ENCODE measurements around the gene PTPN22.
"Not testable (repeated sequence)": the region's sequence is repeated elsewhere in the genome, so short reads cannot be mapped to it uniquely, and the experiment has no call there.

Gene PTPN22

GRCh38 chr1:113856401-113856790 is 15.1 kb downstream of the PTPN22 start:
- H3K27me3 ChIP-seq (ENCODE audit: control insufficient read depth, insufficient read depth, low read length), result no peaks in the 10 kb centered on the region
- H3K4me3 ChIP-seq (ENCODE audit: low read length), result no peak overlapping the region
- no peaks in the 10 kb centered on the region for H3K4me1 ChIP-seq (ENCODE audit: control insufficient read depth, insufficient read depth, low read length)
- no peaks in the 10 kb centered on the region for H3K36me3 ChIP-seq (ENCODE audit: control insufficient read depth, insufficient read depth, low read length)
- no peak overlapping the region for H3K27ac ChIP-seq (ENCODE audit: low read depth, low read length)
- H3K9ac ChIP-seq (ENCODE audit: low read length), result no peak overlapping the region

GRCh38 chr1:113855630-113856400 is 15.7 kb downstream of the PTPN22 start:
- no peaks in the 10 kb centered on the region for H3K36me3 ChIP-seq (ENCODE audit: control insufficient read depth, insufficient read depth, low read length)
- H3K27me3 ChIP-seq (ENCODE audit: control insufficient read depth, insufficient read depth, low read length), result no peaks in the 10 kb centered on the region
- no peaks in the 10 kb centered on the region for H3K4me1 ChIP-seq (ENCODE audit: control insufficient read depth, insufficient read depth, low read length)
- H3K27ac ChIP-seq (ENCODE audit: low read depth, low read length), result no peak overlapping the region
- no peak overlapping the region for H3K4me3 ChIP-seq (ENCODE audit: low read length)
- no peak overlapping the region for H3K9ac ChIP-seq (ENCODE audit: low read length)

GRCh38 chr1:113854234-113854633 is 17.3 kb downstream of the PTPN22 start:
- Histone ChIP-seq H3K27me3 (ENCODE audit: control insufficient read depth, insufficient read depth, low read length) (no peaks in the 10 kb centered on the region), H3K27ac (ENCODE audit: low read depth, low read length) (no peak overlapping the region), H3K9ac (ENCODE audit: low read length) (no peak overlapping the region), H3K4me1 (ENCODE audit: control insufficient read depth, insufficient read depth, low read length) (no peaks in the 10 kb centered on the region), H3K4me3 (ENCODE audit: low read length) (no peak overlapping the region), H3K36me3 (ENCODE audit: control insufficient read depth, insufficient read depth, low read length) (no peaks in the 10 kb centered on the region)

DNA sequence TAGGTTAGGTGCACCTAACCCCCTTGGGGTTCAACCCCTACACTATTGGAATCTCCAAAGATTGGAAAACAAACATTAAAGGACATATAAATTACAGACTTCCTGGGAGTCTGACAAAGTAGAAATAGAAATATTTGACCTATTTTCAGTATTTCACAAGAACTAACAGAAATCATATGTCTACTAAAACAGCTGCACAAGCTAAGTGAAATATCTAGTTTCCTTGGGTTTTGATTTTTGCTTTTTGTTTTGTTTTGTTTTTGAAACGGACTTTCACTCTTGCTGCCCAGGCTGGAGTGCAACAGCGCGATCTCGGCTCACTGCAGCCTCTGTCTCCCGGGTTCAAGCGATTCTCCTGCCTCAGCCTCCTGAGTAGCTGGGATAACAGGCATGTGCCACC is 18.8 kb downstream of the PTPN22 start:
- not testable (repeated sequence) for H3K4me3 ChIP-seq (ENCODE audit: low read length); H3K4me1 ChIP-seq (ENCODE audit: control insufficient read depth, insufficient read depth, low read length); H3K27me3 ChIP-seq (ENCODE audit: control insufficient read depth, insufficient read depth, low read length); H3K36me3 ChIP-seq (ENCODE audit: control insufficient read depth, insufficient read depth, low read length); H3K9ac ChIP-seq (ENCODE audit: low read length); H3K27ac ChIP-seq (ENCODE audit: low read depth, low read length)

DNA sequence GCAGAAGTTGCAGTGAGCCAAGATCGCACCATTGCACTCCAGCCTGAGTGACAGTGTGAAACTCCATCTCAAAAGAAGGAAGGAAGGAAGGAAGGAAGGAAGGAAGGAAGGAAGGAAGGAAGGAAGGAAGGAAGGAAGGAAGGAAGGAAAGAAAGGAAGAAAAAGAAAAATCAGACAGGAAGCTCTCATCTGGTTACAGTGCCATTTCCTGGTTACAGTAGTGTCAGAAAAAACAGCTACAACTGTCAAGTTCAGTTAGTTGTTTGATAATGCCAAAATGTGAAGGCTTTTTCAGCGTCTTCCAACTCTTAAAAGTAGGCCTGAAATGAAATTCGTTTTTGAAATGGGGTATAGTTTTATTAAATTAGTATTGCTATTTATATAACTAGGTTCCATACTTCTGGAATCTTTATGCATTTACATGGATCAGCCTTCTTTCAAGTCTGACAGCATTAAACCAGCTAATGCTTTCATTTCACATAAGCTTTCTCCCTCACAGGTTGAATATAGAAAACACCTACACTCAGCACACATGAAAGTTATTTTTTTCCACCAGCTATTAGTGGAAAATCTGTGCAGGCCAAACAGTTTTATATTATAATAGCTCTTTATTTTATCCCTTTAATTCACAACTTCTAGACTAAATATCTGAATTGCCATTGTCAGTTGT is 21.2 kb downstream of the PTPN22 start:
- no peaks in the 10 kb centered on the region for H3K27me3 ChIP-seq (ENCODE audit: control insufficient read depth, insufficient read depth, low read length)
- H3K4me3 ChIP-seq (ENCODE audit: low read length), result no peak overlapping the region
- no peaks in the 10 kb centered on the region for H3K4me1 ChIP-seq (ENCODE audit: control insufficient read depth, insufficient read depth, low read length)
- no peak overlapping the region for H3K27ac ChIP-seq (ENCODE audit: low read depth, low read length)
- no peaks in the 10 kb centered on the region for H3K36me3 ChIP-seq (ENCODE audit: control insufficient read depth, insufficient read depth, low read length)
- no peak overlapping the region for H3K9ac ChIP-seq (ENCODE audit: low read length)

GRCh38 chr1:113849072-113849471 is 22.4 kb downstream of the PTPN22 start:
- Histone ChIP-seq H3K9ac (ENCODE audit: low read length) (no peak overlapping the region), H3K4me3 (ENCODE audit: low read length) (no peak overlapping the region), H3K27me3 (ENCODE audit: control insufficient read depth, insufficient read depth, low read length) (no peaks in the 10 kb centered on the region), H3K27ac (ENCODE audit: low read depth, low read length) (no peak overlapping the region), H3K4me1 (ENCODE audit: control insufficient read depth, insufficient read depth, low read length) (no peaks in the 10 kb centered on the region), H3K36me3 (ENCODE audit: control insufficient read depth, insufficient read depth, low read length) (no peaks in the 10 kb centered on the region)

DNA sequence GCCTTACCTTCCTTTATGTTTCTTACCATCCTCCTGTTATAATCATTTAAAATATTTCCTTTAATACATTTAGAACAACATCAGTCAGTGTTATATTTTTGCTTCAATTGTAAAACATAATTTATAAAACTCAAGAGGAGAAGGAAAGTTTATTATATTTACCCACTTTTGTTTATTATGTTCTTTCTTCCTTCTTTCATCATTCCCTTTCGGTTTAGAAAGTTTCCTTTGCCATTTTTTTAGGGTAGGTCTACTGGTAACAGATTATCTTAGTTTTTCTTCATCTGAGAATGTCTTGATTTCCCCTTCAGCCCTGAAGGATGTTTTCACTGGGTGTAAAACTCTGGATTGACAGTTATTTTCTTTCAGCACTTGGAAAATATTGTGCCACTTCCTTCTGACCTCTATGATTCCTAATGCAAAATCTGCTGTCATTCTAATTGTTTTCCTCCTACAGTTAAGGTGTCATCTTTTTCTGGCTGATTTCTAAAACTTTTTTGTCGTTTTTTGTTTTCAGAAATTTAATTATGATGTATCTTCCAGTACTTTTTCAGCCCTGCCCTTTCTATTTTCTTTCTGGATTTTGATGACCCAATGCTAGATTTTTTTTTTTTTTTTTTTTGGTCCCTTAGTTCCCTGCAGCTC is 25.0 kb downstream of the PTPN22 start:
- Histone ChIP-seq H3K4me3 (ENCODE audit: low read length) (no peak overlapping the region), H3K9ac (ENCODE audit: low read length) (no peak overlapping the region), H3K36me3 (ENCODE audit: control insufficient read depth, insufficient read depth, low read length) (no peaks in the 10 kb centered on the region), H3K27ac (ENCODE audit: low read depth, low read length) (no peak overlapping the region), H3K4me1 (ENCODE audit: control insufficient read depth, insufficient read depth, low read length) (no peaks in the 10 kb centered on the region), H3K27me3 (ENCODE audit: control insufficient read depth, insufficient read depth, low read length) (no peaks in the 10 kb centered on the region)

- Histone ChIP-seq H3K4me3 (ENCODE audit: low read length) (no peak overlapping the region), H3K4me1 (ENCODE audit: control insufficient read depth, insufficient read depth, low read length) (no peaks in the 10 kb centered on the region), H3K27ac (ENCODE audit: low read depth, low read length) (no peak overlapping the region), H3K9ac (ENCODE audit: low read length) (no peak overlapping the region), H3K36me3 (ENCODE audit: control insufficient read depth, insufficient read depth, low read length) (no peaks in the 10 kb centered on the region), H3K27me3 (ENCODE audit: control insufficient read depth, insufficient read depth, low read length) (no peaks in the 10 kb centered on the region)
Observed at GRCh38 chr1:113836534-113836933, 35.0 kb downstream of the PTPN22 start.

GRCh38 chr1:113835686-113836290 is 35.7 kb downstream of the PTPN22 start:
- Histone ChIP-seq H3K36me3 (ENCODE audit: control insufficient read depth, insufficient read depth, low read length) (no peaks in the 10 kb centered on the region), H3K4me3 (ENCODE audit: low read length) (no peak overlapping the region), H3K27ac (ENCODE audit: low read depth, low read length) (no peak overlapping the region), H3K4me1 (ENCODE audit: control insufficient read depth, insufficient read depth, low read length) (no peaks in the 10 kb centered on the region), H3K9ac (ENCODE audit: low read length) (no peak overlapping the region), H3K27me3 (ENCODE audit: control insufficient read depth, insufficient read depth, low read length) (no peaks in the 10 kb centered on the region)

- Histone ChIP-seq H3K4me1 (ENCODE audit: control insufficient read depth, insufficient read depth, low read length) (no peaks in the 10 kb centered on the region), H3K27me3 (ENCODE audit: control insufficient read depth, insufficient read depth, low read length) (no peaks in the 10 kb centered on the region), H3K9ac (ENCODE audit: low read length) (no peak overlapping the region), H3K4me3 (ENCODE audit: low read length) (no peak overlapping the region), H3K27ac (ENCODE audit: low read depth, low read length) (no peak overlapping the region), H3K36me3 (ENCODE audit: control insufficient read depth, insufficient read depth, low read length) (no peaks in the 10 kb centered on the region)
Observed at GRCh38 chr1:113834716-113835115, 36.8 kb downstream of the PTPN22 start.

- no peaks in the 10 kb centered on the region for H3K36me3 ChIP-seq (ENCODE audit: control insufficient read depth, insufficient read depth, low read length)
- no peaks in the 10 kb centered on the region for H3K4me1 ChIP-seq (ENCODE audit: control insufficient read depth, insufficient read depth, low read length)
- H3K4me3 ChIP-seq (ENCODE audit: low read length), result no peak overlapping the region
- no peak overlapping the region for H3K27ac ChIP-seq (ENCODE audit: low read depth, low read length)
- no peak overlapping the region for H3K9ac ChIP-seq (ENCODE audit: low read length)
- H3K27me3 ChIP-seq (ENCODE audit: control insufficient read depth, insufficient read depth, low read length), result no peaks in the 10 kb centered on the region
Observed at GRCh38 chr1:113830039-113830438, 41.5 kb downstream of the PTPN22 start.

DNA sequence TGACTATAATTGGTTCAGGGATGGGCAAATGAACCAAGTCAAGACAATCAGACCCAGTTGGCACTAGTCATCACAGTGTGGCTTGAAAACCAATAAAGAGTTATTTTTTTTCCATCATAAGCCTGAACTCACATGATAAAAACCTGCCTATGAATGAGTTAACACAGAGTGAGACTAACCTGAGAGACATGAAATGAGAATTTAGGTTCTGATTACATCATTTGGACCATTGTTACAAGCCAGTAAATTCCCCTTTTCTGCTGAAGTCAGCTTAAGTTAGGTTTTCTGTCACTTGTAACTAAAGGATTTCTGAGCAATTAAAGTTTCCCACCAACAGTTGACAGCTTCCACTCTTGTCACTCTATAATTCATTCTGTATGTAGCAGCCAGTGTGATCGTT is 49.6 kb downstream of the PTPN22 start:
- Histone ChIP-seq H3K27me3 (ENCODE audit: control insufficient read depth, insufficient read depth, low read length) (no peaks in the 10 kb centered on the region), H3K36me3 (ENCODE audit: control insufficient read depth, insufficient read depth, low read length) (no peaks in the 10 kb centered on the region), H3K4me1 (ENCODE audit: control insufficient read depth, insufficient read depth, low read length) (no peaks in the 10 kb centered on the region)

More for the DNA sequence above, 49.6 kb downstream of the PTPN22 start:
- H3K27ac ChIP-seq (ENCODE audit: low read depth, low read length), result no peak overlapping the region
- no peak overlapping the region for H3K9ac ChIP-seq (ENCODE audit: low read length)
- no peak overlapping the region for H3K4me3 ChIP-seq (ENCODE audit: low read length)
